GM18867 (cell line): Measurements from ENCODE around the gene ZNF277.
A peak's percentile ranks its signal among the peaks of the same experiment; 100 is the strongest.

Experiments used
- ATAC-seq: cut with Tn5 transposase; IDR thresholded peaks from one replicate; pipeline ENCODE4 v1.9.1; 2021; ENCODE audit warnings: mild to moderate bottlenecking, moderate library complexity; ENCODE audit not compliant: unreplicated experiment

Gene ZNF277

DNA sequence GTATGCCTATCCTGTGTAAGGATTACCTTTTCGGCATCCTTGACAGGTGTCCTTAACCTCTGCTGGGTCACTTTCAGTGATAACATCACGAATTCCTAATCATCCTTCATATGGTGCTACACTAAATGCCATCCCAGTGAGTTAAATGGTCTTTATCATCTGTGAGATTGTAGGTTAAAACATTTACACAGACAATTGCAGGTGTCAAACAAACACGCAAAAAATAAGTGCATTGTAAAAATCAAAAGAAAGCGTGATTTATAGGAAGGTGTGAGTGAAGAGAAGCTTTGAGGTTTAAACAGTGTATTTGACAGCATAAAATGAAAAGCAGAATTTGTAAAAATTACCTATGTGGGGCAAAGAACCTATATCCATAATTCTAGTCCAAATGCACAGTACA lies 132.3 kb downstream of the ZNF277 start:
- ATAC-seq = no peak

DNA sequence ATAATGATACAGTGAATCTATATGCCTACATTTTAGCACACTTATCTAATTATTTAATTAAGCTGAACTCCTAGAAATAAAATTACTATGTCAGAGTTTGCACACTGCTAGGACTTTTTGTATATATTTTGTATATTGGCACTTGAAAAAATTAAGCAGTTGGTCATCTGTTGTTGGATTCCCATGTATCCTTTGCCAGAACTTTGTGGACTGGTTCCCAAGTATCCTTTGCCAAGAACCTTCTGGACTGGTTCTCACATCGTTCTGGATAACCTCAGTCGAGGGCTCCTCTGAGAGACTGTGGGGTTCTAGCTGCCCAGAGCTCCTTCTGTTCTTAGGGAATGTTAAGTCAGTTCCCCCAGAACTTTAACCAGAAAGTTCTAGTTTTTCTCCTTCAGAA lies 135.0 kb downstream of the ZNF277 start:
- no peak for ATAC-seq

DNA sequence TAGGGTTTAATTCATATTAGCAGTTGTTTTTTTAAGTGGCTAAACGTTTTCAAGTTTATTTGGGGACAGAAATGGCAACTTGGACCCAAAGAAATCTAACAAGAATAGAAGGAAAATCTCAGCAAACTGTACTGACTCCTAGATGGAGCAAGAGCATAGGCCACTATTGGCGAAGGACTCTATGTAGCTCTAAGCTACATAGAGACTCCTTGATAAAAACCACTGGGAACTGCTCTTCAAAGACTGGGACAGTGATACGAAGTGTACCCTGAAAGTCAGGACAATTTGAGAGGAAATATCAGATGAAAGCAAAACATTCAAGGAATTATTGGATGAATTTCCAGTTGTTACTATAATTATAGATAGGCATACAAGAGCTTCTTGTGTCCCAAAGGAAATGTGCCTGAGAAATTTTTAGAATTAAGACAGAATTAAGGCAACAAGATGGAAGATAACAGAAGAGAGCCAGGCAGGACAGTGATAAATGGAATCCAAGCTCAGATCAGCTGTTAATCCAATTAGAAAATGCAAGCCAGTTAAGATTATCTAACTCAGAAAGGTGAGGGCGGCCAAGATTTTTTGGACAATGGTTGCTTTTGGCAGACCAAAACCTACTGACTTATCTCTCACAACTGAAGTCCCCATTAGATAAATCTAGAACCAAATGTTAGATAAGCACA lies 140.0 kb downstream of the ZNF277 start:
- ATAC-seq = no peak

DNA sequence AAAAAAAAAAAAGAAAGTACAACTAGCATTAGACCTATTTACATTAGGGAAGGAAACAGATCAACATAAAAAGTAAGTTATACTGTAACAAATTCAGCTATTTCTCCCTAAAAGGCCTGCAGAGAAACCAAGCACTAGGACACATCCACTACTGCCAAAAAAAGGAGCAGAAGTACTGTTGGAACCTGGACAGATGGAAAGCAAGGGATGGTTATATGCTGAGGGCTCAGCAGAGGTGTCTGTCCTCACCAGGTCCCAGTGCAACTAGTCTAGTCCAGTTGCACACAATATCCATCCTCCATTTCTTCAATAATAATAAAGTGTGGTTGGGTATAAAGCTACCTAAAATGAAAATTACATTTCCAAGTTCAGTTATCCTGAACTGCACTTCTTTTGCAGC lies 140.6 kb downstream of the ZNF277 start:
- ATAC-seq = no peak

DNA sequence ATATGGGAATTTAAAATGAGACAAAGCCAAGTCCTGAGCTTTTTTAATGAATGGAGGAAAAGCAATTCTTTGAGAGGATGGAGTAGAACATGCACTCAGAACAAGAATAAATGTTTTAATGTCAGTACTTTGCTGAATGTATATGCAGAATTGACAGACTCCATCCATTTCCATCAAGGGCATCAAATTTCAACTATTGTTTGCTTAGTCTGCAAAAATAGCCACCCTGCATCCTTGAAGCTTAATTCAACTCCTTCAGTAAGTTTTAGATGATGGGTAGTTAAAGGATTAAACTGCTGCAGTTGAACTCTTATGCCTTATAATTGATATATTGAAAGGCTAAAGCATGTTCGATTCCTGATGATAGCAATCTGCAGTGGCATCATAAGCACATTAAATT lies 144.1 kb downstream of the ZNF277 start:
- ATAC-seq = no peak

DNA sequence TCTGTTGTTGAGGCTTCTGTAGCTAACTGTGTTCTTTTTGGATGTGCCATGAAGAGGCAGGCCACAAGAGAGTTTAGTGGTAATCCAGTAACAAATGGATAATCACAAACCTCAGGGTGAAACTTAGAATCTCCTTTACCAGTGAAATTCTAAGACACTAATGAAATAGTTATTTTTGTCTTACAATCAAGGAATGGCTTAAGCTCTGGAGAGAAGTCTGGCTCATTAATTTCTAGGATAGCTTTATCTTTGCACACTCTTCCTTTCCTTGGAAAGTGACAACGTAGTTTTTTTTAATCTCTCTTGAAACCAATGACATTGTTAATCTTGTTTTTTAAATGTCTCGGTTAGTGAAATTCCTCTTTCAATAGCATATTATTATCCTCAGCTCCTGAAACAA lies 150.1 kb downstream of the ZNF277 start:
- no peak for ATAC-seq

DNA sequence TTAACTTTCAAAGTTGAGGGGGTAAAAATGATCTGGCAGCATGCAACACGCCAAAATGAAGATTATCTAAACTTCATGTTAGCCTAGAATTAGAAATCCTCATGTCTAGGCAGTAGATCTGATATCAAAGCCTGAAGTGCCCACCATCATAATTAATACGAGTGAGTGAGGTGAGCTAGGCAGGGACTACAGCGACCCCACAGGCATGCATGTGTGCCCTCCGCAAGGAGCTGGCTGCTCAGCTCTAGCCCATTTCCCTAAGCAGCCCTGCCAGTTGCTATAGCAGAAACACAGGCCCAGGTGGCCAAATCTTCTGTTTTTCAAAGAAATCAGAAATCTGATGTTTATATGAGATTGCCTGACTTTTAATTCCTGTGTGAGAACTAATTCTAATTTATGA lies 150.6 kb downstream of the ZNF277 start:
- ATAC-seq = no peak

DNA sequence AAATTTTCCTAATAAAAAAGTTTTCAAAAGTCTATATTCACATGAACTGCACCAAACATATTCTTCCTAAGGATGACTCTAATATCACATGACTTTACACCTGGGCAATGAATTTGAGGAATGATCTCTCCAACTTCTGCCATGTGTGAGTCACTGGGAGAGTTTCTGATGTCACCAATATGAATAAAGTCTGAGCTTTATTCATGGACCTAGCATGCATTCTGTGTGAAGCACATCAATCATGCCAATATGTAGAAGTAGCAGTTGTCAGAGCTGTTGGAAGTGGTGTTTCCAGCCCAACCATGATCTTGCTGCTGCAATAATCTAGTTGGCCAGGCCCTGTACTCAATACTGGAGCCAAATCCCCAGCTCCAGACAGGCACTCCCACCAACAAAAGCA lies 152.0 kb downstream of the ZNF277 start:
- ATAC-seq = no peak

DNA sequence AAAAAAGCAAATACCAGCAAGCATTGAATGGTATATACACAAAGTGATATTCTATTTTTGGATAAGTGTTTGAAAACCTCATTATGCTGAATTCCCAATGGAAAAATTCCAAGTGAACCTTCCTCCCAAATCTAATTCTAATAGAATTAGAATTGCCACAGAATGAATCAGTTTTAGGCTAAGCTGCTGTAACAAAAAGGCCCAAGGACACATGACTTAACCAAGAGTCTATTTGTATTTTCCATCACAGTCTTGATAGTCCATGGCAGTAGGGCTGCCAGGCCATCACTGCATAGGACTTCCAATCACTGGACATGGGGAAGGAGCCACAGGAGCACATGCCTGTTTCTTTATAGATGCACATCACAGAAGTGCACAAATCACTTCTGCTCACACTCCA lies 152.6 kb downstream of the ZNF277 start:
- ATAC-seq = no peak

DNA sequence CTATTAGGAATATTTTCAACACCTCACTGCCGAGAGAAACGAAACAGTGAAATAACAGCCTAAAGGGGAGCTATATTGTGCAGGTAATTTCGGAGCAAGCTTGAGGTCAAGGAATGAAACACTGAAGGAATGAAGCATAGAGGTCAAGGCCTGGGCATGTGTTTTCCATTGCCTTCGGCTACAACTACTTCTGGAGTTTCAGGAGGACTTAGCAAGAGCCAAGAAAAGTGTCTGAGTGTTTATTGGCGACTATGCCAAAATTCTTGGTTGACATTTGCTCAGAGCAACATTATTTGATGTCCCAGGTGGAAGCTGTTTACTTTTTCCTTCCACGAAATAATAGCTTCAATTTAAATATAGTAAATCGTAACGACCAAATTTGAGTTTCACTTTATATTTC lies 154.2 kb downstream of the ZNF277 start:
- ATAC-seq = no peak

DNA sequence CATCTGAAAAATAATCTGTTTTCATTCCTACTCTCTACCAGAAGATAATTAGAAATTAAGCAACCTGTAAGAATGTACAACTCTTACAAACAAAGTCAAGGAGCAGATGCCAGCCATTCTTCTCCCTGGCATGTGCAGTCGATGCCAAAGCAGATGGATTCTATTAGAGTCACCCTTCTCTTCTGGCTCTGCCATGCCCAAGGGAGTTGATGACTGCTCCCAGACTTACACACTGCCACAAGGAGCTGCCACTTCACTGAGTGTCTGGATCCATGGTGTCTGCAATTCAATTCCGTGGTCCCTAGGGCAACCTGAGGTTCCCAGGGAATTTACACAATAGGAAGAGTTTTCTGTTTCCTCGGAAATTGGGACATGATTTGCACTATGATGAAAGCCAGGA lies 154.7 kb downstream of the ZNF277 start:
- no peak for ATAC-seq

DNA sequence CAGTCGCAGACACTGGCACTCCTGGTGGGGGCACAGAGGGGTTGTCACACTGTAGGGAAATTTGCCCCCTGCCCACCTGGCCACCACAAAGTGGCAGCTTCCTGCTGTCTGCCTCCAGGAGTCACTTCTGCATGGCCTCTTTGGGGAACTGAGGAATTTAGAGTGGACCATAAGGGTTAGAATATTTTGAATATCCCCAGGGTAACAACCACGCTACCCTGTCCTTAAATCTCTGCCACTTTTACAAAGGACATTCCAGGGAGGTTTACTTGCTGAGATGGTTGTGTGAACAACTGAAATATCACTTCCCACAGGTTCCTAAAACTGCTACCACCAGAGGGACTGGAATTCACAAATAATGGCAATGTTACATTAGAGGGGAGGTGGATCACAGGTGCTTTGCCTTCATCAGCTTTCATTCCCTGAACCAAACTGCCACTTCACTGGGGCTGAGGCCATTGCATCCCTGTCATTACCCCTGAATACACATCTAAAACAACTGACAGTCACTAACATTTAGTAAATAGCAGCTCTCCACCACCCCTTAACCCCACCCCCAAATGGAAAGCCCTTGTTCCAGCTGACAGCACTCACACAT lies 155.7 kb downstream of the ZNF277 start:
- no peak for ATAC-seq

DNA sequence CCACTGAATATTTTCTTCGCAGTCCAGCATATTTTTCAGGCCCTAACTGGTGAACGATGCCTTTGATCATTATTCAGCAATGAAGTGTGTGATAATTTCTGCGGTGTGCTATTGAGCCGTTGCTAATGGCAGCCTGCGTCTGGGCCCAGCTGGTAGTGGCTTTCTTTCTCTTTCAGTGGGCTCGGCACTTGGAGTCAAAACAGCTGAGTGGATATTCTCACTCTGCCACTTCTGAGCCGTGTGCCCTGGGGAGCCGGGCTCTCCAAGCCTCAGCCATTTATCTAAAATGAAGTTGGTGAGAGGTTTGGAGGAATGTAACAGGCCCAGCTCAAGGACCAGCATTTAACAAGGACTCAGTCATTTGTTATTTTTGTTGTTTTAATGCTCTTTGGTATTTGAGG lies 156.2 kb downstream of the ZNF277 start:
- no peak for ATAC-seq

DNA sequence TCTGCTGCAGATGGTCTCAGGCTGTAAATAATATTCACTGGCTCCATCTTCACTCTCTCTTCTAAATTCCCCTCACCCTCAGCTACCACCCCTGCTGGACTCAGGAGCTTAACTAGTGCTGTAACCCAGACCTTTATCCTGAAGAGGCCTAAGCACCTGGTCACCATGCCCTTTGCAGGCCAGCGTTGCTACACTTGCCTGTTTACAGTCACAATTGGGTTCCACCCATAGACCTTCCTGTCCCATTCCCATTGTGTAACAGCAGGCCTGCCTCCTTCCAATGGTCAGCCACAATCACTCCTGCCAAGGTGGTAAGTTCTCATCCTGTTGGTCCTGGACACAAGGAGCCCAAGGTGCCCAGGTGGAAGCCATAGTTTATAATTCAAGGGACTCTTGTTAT lies 157.9 kb downstream of the ZNF277 start:
- ATAC-seq = no peak

DNA sequence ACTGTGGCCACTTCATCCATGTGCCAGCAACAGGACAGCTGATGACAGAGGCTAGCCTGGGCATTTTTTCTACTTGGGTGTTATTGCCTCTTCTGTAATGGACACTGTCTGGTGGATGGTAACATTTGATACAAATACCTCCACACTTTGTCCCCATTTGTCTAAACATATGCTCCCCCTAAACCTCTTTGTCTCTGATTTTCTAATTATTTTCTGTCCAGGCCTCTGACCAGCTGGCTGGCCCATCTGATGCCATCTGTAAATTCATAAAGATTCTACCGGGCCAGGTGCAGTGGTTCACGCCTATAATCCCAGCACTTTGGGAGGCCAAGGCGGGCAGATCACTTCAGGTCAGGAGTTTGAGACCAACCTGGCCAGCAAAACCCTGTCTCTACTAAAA lies 159.1 kb downstream of the ZNF277 start:
- no peak for ATAC-seq

DNA sequence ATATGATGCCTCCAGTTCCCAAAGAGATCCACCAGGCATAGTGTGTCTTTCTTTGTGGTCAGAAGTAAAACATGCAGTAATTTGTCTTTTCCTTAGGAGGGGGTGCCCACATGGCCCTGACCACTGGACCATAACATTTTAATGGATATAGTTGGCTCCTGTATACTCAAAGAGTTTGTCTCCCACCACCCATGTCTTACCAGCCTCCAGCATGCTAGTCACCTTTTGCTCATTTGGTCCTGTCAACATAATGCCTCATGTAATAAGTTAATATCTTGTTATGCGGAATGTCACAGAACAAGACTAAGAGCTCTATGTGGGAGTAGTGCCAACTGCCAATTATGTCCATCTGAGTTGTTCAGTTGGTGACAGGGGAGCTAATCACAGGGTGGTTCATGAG lies 160.4 kb downstream of the ZNF277 start:
- no peak for ATAC-seq

DNA sequence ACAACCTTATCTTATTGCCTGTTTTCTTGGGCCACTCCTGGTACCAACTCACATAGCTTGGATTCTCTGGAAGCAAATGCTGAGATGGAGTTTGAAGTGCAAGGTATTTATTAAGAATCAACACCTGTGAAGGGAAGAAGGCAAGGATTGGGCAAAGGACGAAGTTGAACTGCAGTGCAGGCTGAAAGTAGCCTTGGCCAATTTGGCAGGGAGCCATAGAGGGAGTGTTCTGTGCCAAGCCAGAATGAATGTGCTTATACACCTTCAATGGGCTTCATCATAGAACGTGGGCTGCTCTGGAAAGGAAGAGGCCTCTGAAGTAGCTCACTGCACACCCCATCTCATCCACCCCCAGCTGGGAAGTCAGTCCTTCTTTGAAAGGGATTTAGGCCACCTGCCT lies 163.9 kb downstream of the ZNF277 start:
- ATAC-seq = no peak

DNA sequence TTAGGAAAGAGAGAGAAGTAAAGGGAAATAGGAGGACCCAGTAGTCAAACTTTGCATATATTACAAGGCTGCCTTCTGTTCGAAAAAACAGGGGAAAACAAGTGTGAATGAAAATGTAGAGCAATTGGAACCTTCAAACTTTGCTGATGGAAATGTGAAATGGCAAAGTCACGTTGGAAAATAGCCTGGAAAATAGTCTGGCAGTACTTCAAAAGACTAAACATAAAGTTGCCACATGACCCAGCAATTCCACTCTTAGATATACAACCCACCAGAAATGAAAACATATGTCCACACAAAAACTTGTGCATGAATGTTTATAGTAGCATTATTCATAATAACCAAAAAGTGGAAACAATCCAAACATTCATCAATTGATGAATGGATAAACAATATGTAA lies 165.2 kb downstream of the ZNF277 start:
- ATAC-seq = no peak

DNA sequence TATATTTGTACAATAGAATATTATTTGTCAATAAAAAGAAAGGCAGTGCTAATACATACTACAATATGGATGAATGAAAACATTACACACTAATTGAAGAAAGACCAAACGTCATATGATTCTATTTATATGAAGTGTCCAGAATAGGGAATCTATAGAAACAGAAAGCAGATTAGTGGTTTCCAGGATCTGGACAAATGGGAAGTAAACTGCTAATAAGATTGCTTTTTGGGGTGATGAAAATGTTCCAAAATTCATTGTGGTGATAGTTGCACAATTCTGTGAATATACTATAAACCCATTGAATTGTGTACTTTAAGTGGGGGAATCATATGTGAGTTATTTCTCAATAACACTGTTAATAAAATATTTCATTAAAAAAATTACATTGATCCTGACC lies 165.6 kb downstream of the ZNF277 start:
- no peak for ATAC-seq

DNA sequence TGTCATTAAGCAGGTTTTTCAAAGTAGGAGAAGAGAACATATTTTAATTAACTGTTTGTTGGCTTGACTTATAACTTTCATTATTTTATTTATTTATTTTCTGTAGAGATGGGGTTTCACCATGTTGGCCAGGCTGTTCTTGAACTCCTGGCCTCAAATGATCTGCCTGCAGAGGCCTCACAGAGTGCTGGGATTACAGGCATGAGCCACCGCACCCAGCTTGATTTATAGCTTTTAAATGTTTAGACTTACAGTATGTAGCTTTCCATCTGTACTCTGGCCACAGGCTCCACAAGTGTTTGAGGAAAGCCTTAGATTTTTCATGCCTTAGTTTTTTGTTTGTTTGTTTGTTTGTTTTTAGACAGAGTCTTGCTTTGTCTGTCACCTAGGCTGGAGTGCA lies 171.1 kb downstream of the ZNF277 start:
- ATAC-seq = no peak

DNA sequence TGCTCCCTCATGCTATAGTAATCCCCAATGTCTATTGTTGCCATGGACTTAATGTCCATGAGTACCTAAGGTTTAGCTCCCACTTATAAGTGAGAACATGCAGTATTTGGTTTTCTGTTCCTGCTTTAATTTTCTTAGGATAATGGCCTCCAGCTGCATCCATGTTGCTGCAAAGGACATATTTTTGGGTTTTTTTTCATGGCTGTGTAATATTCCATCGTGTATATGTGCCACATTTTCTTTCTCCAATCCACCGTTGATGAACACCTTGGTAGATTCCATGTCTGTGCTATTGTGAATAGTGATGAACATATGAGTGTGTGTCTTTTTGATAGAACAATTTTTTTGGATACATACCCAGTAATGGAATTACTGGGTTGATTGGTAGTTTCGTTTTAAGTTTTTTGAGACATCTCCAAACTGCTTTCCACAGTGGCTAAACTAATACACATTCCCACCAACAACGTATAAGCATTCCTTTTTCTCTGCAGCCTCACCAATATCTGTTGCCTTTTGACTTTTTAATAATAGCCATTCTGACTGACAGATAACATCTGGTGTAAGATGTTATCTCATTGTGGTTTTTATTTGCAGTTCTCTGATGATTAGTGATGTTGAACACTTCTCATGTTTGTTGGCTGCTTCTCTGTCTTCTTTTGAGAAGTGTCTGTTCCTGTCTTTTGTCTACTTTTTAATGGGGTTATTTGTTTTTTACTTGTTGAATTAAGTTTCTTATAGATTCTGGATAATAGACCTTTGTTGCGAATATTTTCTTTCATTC lies 175.0 kb downstream of the ZNF277 start:
- no peak for ATAC-seq

DNA sequence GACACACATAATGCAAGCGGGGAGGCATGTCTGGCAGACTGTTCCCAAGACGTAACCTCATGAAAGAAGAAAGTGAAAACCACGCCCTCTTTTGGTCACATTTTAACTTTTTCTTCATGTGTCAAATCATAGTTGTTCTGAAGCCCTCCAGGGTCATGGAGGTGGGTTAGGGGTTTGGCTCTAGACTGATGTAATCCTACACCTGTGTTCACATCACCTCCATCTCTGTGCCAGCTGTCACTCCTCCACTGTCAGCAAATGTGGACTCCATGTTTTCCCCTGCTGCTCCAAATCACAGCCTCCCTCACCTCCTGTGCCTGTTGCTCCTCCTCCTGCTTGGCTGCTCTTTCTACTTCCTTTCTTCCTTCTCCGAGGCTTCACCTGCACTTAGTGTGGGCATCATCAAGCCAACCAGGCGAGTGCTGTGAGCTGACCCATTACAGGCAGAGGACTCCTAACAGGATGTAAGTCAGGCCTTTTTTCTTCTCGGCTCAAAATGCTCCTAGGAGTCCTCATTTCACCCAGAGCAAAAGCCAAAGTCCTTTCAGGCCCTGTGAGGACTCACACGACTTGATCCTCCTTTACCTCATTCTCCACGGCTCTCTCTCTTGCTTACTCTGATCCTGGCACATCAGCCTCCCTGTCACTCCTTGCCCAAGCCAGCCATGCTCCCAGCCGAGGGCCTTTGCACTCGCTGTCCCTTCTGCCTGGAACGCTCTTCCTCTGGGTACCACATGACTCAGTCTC lies 177.3 kb downstream of the ZNF277 start:
- peak; percentile 75 for ATAC-seq
